HG03575 (cell line): ENCODE results near the gene CDC42EP5.

Source experiments
- ATAC-seq: cut with Tn5 transposase; IDR thresholded peaks from one replicate; pipeline ENCODE4 v1.9.1; 2021; ENCODE audit not compliant: unreplicated experiment, insufficient number of reproducible peaks, low FRiP score; ENCODE audit errors: extremely low read depth

Gene CDC42EP5

GRCh38 chr19:54432144-54432738 lies 40.9 kb downstream of the CDC42EP5 start:
- no peak for ATAC-seq

DNA sequence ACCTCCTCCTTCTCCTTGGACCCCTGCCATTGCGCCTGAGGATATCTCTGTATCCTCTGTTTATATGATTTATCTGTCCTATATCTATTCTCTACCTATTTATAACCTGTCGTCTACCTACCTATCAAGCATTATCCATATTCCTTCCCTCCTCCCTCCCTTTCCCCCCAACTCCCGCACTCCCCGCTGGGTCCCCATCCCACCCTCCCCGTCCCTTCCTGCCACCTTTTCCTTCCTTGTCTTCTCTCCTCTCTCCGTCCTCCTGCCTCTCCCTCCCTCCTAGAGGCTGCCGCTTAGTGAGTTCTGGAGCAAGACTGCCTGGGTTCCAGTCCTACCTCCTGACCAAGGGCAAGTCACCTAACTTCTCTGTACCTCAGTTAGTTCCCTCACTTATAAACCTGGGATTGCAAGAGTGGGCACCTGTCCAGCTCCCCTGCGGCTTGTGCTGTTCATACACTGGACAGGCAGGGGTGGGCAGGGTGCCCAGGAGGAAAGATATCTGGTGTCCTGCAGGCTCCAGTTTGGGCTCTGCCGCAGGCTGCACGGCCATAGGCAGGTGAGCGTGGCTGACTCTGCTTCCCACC lies 41.7 kb downstream of the CDC42EP5 start:
- ATAC-seq = no peak

DNA sequence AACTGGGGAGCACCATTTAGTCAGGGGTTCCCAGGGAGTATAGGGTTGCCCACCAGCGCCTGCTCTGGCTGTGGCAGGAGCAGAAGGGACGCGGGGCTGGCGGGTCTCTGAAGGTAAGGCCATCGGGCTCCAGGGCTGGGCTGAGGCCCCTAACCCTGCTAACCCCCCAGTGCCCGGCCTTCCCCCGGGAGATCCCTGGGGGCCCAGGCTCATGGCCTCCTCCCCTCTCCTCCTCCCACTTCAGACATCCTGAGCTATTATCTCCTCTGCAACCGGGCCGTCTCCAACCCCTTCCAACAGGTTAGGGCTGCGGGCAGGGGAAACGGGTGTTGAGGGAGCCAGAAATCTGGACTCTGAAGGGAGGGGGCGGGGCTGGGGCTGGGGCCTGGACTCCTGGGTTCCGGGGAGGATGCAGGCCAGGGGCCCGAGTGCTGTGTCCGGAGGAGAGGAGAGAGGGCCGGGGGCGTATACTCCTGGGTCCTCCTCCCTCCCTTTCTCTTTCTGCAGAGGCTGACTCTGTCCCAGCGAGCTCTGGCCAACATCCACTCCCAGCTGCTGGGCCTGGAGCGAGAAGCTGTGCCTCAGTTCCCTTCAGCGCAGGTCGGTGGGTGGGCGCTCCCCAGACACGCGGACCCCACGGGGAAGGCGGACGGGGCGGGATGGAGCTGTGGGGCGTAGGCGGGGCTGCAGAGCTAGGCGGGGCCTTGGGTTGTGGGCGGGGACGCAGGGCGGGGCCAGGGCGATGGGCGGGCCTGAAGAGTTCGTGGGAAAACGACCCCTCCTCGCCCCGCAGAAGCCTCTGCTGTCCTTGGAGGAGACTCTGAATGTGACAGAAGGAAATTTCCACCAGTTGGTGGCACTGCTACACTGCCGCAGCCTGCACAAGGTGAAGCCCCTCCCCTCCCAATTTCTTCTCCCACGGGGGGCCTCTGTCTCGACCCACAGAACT lies 42.5 kb downstream of the CDC42EP5 start:
- no peak for ATAC-seq

GRCh38 chr19:54429545-54430227 lies 43.4 kb downstream of the CDC42EP5 start:
- ATAC-seq = no peak

GRCh38 chr19:54429176-54429495 lies 44.0 kb downstream of the CDC42EP5 start:
- ATAC-seq = no peak

DNA sequence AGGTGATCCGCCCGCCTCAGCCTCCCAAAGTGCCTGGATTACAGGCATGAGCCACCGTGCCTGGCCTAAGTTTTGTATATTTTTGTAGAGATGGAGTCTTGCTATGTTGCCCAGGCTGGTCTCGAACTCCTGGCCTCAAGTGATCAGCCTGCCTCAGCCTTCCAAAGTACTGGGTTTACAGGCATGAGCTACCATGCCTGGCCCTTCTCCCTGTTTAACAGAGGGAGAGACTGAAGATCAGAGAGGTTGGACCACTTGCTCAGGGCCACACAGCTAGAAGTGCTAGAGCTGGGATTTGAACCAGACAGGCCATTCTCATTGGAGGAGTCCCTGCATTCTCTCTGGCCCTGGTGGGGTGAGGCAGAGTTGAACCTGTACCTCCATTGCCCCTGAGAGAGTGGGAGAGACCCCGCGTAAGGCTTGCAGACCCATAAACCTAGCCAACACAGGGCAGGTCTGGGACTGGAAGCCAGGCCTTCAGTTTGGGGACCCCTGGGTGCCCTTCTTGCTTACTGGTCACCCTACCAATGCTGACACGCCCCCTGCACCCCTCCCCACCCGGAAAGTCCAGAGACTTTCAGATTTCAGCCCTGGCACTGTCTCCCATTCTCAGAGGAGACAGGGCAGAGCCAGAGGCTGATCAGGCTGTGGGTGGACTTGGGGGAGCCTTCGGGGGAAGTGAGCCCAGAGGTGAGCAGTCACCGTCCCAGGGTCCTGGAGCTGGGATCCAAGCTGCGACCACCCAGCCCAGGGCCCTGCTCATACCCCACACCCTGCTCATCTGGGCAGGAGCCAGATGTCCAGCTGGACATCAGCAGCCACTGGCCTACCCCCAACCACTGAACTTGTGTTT lies 44.5 kb downstream of the CDC42EP5 start:
- ATAC-seq = no peak

GRCh38 chr19:54427586-54427985 lies 45.5 kb downstream of the CDC42EP5 start:
- no peak for ATAC-seq

GRCh38 chr19:54426291-54426931 lies 46.7 kb downstream of the CDC42EP5 start:
- ATAC-seq = no peak

GRCh38 chr19:54425382-54425723 lies 47.7 kb downstream of the CDC42EP5 start:
- ATAC-seq = no peak

DNA sequence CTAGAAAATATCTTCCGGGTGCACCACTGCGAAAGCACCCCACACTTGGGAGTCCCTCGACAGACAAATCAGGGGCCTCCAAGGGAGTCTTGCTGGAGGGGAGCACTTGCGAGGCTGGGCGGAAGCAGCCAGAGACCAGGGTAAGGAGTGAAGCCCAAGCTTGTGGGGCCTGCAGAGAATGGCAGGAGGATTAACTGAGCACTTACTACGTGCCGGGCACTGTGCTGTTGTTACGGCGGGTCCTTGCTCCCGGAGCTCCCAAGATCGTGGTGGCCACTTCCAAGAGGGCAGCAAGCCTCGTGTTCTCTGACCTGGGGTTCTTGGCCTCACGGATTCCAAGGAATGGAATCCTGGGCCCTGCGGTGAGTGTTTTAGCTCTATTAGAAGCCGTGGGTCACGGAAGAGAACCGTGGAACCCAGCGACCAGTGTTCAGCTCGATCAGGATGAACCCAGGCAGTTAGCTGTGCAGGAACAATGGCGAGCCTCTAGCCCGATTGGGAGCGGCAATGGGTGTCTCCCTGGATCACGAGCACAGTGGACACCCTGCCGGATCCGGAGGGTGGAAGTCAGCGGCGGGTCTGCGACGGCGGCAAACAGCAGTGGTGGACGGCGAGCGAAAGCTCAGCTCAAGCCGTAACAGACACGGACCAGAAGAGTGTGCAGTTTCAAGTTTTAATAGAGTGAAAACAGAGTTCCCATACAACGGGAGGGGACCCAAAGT lies 48.3 kb downstream of the CDC42EP5 start:
- ATAC-seq = no peak

- no peak for ATAC-seq
Observed at GRCh38 chr19:54424201-54424600, 48.9 kb downstream of the CDC42EP5 start.

DNA sequence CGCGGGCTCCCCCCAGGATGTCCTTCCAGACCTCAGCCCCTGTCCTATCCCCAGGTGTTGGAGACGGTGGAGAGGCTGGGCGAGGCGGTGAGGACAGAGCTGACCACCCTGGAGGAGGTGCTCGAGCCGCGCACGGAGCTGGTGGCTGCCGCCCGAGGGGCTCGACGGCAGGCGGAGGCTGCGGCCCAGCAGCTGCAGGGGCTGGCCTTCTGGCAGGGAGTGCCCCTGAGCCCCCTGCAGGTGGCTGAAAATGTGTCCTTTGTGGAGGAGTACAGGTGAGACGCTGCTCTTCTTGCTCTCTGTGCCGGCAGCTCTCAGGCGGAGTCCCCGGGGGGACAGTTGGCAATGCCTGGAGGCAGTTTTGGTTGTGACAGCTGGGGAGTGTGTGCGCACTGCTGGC lies 51.0 kb downstream of the CDC42EP5 start:
- no peak for ATAC-seq

DNA sequence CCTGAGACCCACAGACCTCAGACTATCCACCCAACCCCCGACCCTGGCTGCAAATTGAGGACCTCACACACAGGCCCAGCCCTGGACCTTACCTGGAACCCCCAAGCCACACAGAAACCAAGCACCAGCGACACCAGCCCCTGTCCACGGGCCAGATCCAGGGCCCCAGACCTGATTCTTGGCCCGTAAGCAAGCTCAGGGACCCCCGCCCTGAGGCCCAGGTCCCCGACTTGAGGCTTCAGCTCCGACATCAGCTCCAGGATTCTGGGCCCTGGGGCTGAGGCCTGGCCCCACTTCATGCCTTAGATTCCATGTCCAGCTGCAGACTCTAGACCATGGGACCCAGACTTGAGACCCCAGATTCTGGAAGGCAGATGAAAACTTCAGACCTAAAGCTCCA lies 51.6 kb downstream of the CDC42EP5 start:
- no peak for ATAC-seq

DNA sequence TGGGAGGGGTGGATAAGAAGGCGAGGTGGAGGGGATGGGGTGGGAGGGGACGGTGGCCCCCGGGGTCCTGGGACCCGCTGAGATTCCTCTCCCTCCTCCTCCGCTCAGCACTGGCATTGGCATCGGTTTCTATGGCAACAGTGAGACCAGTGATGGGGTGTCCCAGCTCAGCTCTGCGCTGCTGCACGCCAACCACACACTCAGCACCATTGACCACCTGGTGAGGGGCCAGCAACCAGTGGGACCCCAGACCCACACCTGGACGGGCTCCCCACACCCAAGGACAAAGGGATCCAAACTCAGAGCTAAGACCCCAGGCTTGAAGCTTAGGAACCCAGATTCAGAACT lies 52.0 kb downstream of the CDC42EP5 start:
- ATAC-seq = no peak

DNA sequence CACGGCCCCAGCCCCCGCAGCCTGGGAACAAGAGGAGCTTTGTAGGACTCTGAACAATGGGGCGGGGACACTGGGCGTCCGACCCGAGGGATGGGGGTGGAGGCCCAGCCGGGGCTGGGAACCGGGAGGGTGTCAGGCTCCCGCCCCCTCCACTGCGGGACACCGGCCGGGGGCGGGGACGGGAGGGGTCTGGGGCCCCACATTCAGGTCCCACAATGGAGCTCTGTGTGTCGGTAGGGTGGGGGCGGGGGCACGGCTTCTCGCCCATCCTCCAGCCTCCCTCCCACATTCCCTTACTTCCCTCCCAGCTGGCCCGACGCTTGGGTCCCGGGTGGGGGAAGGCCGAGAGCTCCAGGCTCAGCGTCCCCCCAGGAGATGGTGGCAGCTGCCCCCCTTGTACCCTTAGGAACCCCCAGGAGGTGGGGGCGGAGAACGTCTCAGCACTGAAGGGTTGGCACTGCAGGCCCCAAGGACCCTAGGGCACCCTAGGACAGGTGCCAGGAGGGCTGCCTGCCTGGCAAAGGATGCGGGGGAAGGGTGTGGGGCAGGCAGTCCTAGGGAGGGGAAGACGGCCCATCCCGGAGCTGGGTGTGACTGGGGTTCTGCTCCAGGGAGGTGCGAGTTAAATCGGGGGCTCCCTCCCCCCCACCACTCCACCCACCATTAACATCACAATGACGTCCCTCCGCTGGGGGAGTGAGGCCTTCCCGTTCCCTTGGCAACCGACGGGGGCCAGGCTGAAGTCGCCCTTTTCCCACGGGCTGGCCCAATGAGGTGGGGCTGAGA lies 52.5 kb downstream of the CDC42EP5 start:
- ATAC-seq = no peak

DNA sequence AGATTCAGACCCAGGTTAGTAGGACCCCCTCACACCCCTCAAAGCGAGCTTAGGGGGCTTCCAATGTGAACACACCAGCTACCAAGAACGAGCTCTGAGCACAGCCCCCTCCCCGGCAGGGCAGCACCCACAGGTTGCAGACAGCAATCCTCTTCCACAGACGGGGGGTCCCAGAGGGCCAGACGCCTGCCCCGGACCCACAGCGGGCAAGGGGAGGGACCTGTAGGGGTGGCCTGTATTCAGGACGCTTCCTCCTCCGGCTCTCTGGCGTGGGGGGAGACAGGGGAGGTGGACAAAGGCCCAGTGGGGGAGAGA lies 53.1 kb downstream of the CDC42EP5 start:
- ATAC-seq = no peak

DNA sequence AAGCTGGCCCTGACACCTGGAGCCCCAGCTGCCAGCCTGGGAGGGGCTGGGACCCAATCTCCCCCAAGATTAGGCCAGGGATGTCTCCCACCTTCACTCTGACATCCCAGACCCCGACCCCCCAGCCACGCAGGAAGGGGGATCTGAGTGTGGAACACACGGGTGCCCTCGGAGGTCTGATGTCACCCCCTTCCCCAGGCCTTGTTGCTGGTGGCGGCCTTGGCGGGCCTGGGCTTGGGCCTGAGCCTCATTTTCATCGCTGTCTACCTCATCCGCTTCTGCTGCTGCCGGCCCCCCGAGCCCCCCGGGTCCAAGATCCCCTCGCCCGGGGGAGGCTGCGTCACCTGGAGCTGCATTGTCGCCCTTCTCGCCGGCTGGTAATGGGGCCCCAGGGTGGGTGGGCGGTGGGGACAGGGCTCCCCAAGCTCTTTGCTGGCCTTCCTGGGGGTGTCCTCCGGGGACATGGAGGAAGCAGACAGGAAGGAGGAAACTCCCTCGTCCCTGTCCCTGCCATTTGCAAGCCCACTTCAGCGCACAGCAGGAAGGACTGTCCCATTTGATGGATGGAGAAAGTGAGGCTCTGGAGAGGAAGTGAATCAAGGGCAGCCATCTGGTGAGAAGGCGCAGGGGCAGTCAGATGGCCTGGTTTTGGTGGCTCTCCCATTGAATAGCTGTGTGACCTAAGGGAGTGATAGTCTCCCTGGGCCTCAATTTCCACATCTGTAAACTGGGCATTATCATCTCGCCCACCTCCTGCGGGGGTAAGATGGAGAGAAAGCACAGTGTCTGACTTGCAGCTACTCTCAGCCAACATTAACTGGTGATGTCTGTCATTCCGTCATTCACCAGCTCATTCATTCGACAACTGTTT lies 53.9 kb downstream of the CDC42EP5 start:
- no peak for ATAC-seq
